CD4-positive, alpha-beta T cell treated with Interleukin-10 for 1 hour (primary cell): ENCODE data around the gene SGSH.
"Not testable (repeated sequence)": the region's sequence is repeated elsewhere in the genome, so short reads cannot be mapped to it uniquely, and the experiment has no call there.

ENCODE experiments used
- DNase-seq: peaks from one replicate; pipeline ENCODE4 v3.0.0-alpha.2; 2020

The SGSH gene

GRCh38 chr17:80220054-80220735 is at the start of gene SGSH, which contains the start of gene SLC26A11:
Gene SGSH (minus strand): TSS chr17:80220333. CDS start chr17:80220313, 20 bp downstream.
Gene SLC26A11 (plus strand): TSS chr17:80220427. CDS start chr17:80221561, 1,134 bp downstream.
- DNase-seq = peak; percentile 56

- DNase-seq = no peak
Observed at GRCh38 chr17:80269405-80269807, 49.3 kb upstream of the SGSH start.

GRCh38 chr17:80268427-80268826 is 48.3 kb upstream of the SGSH start:
- no peak for DNase-seq

- no peak for DNase-seq
Observed at GRCh38 chr17:80267391-80267790, 47.3 kb upstream of the SGSH start.

GRCh38 chr17:80265205-80266068 is 45.3 kb upstream of the SGSH start:
- DNase-seq = peak; percentile 74

GRCh38 chr17:80264205-80265075 is 44.3 kb upstream of the SGSH start:
- peak; percentile 58 for DNase-seq

- DNase-seq = peak; percentile 90
Observed at GRCh38 chr17:80263253-80264204, 43.4 kb upstream of the SGSH start.

GRCh38 chr17:80262775-80263244 is 42.7 kb upstream of the SGSH start:
- DNase-seq = no peak

GRCh38 chr17:80262291-80262690 is 42.2 kb upstream of the SGSH start:
- no peak for DNase-seq

GRCh38 chr17:80261895-80262279 is 41.8 kb upstream of the SGSH start:
- no peak for DNase-seq

GRCh38 chr17:80261159-80261894 is 41.2 kb upstream of the SGSH start:
- DNase-seq = peak; percentile 83

- peak; percentile 67 for DNase-seq
Observed at GRCh38 chr17:80260791-80261158, 40.6 kb upstream of the SGSH start, which contains the start of gene RNF213. Gene RNF213 (plus strand): TSS chr17:80260852. CDS start chr17:80263682, 2,830 bp downstream.

- peak; percentile 87 for DNase-seq
Observed at GRCh38 chr17:80260069-80260535, 40.0 kb upstream of the SGSH start.

- no peak for DNase-seq
Observed at GRCh38 chr17:80259457-80260068, 39.4 kb upstream of the SGSH start.

- DNase-seq = not testable (repeated sequence)
Observed at GRCh38 chr17:80258296-80258695, 38.2 kb upstream of the SGSH start.

GRCh38 chr17:80257716-80258213 is 37.6 kb upstream of the SGSH start:
- DNase-seq = no peak

GRCh38 chr17:80256034-80256350 is 35.9 kb upstream of the SGSH start:
- DNase-seq = no peak

- DNase-seq = peak; percentile 86
Observed at GRCh38 chr17:80254396-80255251, 34.5 kb upstream of the SGSH start.
